Measurements from ENCODE around the gene NDUFB6. TPM values are rescaled to one million over a fixed set of nuclear protein-coding genes. Genes with fewer than 3 reads are reported as not detected.
A peak's percentile ranks its signal among the peaks of the same experiment; 100 is the strongest.

NDUFB6 gene
- total and polyA plus RNA-seq, 9 of the 15 experiments (the other 6 are each of a cell fraction or from before 2014, with no cell fraction given): 26.5 to 88.1 (median 64.0) TPM

GRCh38 chr9:32552172-32552872, 20.6 kb downstream of the NDUFB6 start, which contains the start of the genes SMIM27 and TOPORS (continued):
- TF ChIP-seq ZBTB40 (IDR thresholded peaks at IDR 0.05) (peak; percentile 72), ZBTB40 (CRISPR knock-in tag; IDR thresholded peaks at IDR 0.05) (no peak), CREB1 (IDR thresholded peaks at IDR 0.05) (peak; percentile 14; the same call in 1 of the 2 replicates), CREB1 (CRISPR knock-in tag; IDR thresholded peaks at IDR 0.05) (no peak), MGA (IDR thresholded peaks at IDR 0.05) (peak; percentile 28; the same call in 1 of the 2 replicates), ATF1 (CRISPR knock-in tag; IDR thresholded peaks at IDR 0.05) (no peak), ATF1 (tag; IDR thresholded peaks at IDR 0.05) (peak; percentile 72)
